Measurements from ENCODE around the gene BCOR. TPM values are rescaled to one million over a fixed set of nuclear protein-coding genes. Genes with fewer than 3 reads are reported as not detected.

The BCOR gene
- total RNA-seq, 1 experiment from 2014 or later: 134 TPM

- peaks cover 46 to 53% of the 10 kb centered on the region in 2 experiments for H3K9me3 Mint-ChIP-seq
- Histone ChIP-seq H2BK15ac (ENCODE audit: low read depth, low read length) (no peak overlapping the region), H2BK20ac (ENCODE audit: low read depth, low read length, poor library complexity, severe bottlenecking) (no peak overlapping the region), H3K23me2 (ENCODE audit: insufficient read length, low read depth, low read length, poor library complexity, severe bottlenecking) (peaks cover 24% of the 10 kb centered on the region), H2BK120ac (ENCODE audit: low read depth, low read length, poor library complexity, severe bottlenecking) (no peak overlapping the region), H3K23ac (ENCODE audit: insufficient read length, low read depth, low read length) (no peak overlapping the region), H2AFZ (ENCODE audit: low read length) (no peak overlapping the region), H3K79me2 (ENCODE audit: insufficient read depth, low read length) (no peaks in the 10 kb centered on the region), H3K18ac (ENCODE audit: insufficient read length, low read depth, low read length) (no peak overlapping the region), H2BK12ac (ENCODE audit: insufficient read length, low read depth, low read length) (no peak overlapping the region), H3K4me2 (ENCODE audit: insufficient read depth, insufficient read length, low read length) (no peak overlapping the region), H4K20me1 (ENCODE audit: control insufficient read depth, insufficient read depth, insufficient read length) (no peaks in the 10 kb centered on the region), H2AK5ac (ENCODE audit: insufficient read length, low read length) (no peak overlapping the region), H3K4me1 (ENCODE audit: insufficient read depth, low read length) (no peaks in the 10 kb centered on the region), H3K4ac (ENCODE audit: low read depth, low read length) (no peak overlapping the region), H3K9ac (ENCODE audit: extremely low read depth, insufficient read length, low read length) (no peak overlapping the region), H3K27ac (ENCODE audit: insufficient read length, low read depth, low read length) (no peak overlapping the region), H3K9me3 (ENCODE audit: control insufficient read depth, low read depth, low read length) (no peaks in the 10 kb centered on the region), H4K8ac (replicated peaks; ENCODE audit: insufficient read length, low read depth, low read length) (no peak overlapping the region), H3K79me1 (ENCODE audit: insufficient read depth, low read depth, low read length, poor library complexity, severe bottlenecking) (no peaks in the 10 kb centered on the region), H2BK5ac (ENCODE audit: insufficient read length, low read length) (no peak overlapping the region), H3K14ac (ENCODE audit: insufficient read depth, low read length) (no peak overlapping the region), H3T11ph (ENCODE audit: low read length) (no peak overlapping the region), H3K56ac (ENCODE audit: insufficient read length, low read depth, low read length) (no peak overlapping the region), H3K27me3 (ENCODE audit: insufficient read depth, low read length) (peaks cover 11% of the 10 kb centered on the region; the same call in 1 of the 2 replicates), H4K91ac (ENCODE audit: insufficient read length, low read depth, low read length) (no peak overlapping the region), H4K5ac (ENCODE audit: insufficient read length, low read depth, low read length) (no peak overlapping the region)
- H3K27ac Mint-ChIP-seq: no peak overlapping the region
- WGBS (ENCODE audit: extremely low coverage, insufficient read length, low lambda C conversion rate): no CpG with 5 or more reads among the region's 4 CpGs
- peaks cover 3 to 14% (median 5%) of the 10 kb centered on the region in 3 experiments; a peak in 4 of 7 replicates for H3K36me3 Mint-ChIP-seq (ENCODE audit: insufficient read depth in 1 of 3, low read depth in 3 of 3)
- peaks cover 67% of the 10 kb centered on the region for H3K27me3 Mint-ChIP-seq (ENCODE audit: low read depth)
- TF ChIP-seq, protein P1, sequence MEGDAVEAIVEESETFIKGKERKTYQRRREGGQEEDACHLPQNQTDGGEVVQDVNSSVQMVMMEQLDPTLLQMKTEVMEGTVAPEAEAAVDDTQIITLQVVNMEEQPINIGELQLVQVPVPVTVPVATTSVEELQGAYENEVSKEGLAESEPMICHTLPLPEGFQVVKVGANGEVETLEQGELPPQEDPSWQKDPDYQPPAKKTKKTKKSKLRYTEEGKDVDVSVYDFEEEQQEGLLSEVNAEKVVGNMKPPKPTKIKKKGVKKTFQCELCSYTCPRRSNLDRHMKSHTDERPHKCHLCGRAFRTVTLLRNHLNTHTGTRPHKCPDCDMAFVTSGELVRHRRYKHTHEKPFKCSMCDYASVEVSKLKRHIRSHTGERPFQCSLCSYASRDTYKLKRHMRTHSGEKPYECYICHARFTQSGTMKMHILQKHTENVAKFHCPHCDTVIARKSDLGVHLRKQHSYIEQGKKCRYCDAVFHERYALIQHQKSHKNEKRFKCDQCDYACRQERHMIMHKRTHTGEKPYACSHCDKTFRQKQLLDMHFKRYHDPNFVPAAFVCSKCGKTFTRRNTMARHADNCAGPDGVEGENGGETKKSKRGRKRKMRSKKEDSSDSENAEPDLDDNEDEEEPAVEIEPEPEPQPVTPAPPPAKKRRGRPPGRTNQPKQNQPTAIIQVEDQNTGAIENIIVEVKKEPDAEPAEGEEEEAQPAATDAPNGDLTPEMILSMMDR (conservative IDR thresholded peaks at IDR 0.05): no peak
- no peak for DNase-seq
- H3K4me3 Mint-ChIP-seq: no peak overlapping the region
- peaks cover 16 to 23% of the 10 kb centered on the region in 2 experiments for H3K4me1 Mint-ChIP-seq
These were observed 14.1 kb upstream of the BCOR start for GRCh38 chrX:40111868-40112267.

Data from H9 (cell line).